NCI-H146 (cell line): ENCODE measurements around the gene C16orf74.
A peak's percentile ranks its signal among the peaks of the same experiment; 100 is the strongest.

Experiments
- DNase-seq: peaks from one replicate; lab custom pipeline; 2025; lab: John Stamatoyannopoulos, UW

C16orf74 gene

DNA sequence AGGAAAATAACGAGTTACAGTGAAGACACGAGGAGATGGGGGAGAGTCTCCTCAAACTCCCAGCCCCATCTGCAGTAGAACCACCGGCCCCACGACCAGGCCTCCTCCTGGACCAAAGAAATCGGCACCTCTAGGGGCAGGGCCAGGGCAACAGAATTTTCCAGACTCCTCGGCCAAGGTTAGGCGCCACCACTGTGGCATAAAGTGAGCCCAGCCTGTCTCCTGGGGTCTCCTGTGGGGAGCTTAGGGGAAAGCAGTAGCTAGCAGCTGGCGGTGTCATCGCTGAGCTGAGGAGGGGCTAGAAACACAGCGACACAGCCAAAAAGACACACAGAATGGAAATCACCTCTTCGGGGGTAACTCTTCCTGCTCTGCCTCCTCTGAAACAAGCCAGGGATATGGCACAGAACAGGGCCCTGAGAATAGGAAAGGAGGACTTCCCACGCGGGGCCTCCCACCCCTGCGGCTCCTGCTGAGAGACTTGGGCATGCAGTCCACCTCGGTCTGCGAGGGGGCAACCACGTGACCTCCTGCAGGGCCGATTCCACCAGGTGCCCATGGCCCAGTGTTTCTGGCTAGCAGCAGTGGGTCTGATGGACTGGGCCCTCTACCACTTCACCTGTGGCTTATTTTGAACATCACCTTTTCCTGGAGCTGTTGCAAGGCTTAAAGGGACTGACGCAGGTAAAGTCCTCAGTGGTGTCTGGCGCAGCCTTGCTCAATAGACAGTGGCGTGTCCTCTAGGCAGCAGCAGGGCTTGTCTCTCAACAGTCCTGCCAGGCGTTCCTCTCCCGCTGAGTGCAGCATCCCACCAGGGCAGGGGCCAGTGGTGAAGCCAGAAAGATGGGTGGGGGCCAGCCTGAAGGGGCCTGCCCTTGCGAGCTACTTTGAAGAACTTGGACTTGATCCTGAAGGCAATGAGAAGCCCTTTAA is 55.4 kb downstream of the C16orf74 start:
- DNase-seq: no peak

DNA sequence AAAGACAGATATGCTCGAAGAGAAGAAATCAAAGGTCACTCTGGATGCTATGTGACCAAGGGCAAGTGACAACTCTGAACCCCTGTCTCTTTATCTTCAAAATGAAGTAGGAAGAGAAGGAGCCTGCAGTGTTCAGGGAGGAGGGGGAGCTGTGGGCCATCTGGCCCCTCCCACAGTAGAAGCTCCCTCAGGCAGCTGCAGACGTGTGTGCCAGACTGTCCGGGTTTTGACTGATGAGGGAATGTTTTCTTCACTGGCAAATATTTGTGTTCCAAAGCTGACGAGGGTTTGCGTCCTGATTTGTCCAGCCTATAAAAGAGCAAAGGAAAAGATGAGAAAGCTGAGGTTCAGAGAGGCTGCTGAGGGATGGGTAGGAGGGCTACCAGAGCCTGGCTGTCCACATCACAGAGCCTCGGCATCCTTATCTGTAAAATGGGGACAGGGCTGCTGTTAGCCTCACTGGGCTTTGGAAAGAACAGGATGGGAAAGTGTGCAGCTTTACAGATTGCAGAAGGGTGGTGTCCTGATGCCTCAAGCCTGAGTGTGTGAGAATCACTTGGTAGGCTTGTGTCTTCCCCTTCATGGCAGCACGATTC is 60.3 kb downstream of the C16orf74 start:
- peak; percentile 58 for DNase-seq

DNA sequence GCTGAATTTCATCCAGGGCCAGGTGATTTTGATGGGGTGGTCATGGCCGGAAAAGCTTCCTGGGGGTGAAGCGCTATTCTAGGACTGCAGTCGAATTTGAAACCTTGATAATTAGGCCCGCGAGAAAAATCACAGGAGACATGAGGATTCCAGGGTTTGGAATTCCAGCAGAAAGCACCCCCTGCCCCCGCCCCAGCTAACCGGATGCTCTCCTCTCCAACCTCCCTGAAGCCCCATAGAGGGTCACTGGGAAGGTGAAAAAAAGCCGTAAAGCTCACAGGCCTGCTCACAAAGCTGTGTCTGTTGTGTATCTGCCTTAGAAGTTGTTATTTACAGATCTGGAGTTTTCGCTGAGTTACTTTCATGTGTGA is 61.0 kb downstream of the C16orf74 start:
- no peak for DNase-seq

DNA sequence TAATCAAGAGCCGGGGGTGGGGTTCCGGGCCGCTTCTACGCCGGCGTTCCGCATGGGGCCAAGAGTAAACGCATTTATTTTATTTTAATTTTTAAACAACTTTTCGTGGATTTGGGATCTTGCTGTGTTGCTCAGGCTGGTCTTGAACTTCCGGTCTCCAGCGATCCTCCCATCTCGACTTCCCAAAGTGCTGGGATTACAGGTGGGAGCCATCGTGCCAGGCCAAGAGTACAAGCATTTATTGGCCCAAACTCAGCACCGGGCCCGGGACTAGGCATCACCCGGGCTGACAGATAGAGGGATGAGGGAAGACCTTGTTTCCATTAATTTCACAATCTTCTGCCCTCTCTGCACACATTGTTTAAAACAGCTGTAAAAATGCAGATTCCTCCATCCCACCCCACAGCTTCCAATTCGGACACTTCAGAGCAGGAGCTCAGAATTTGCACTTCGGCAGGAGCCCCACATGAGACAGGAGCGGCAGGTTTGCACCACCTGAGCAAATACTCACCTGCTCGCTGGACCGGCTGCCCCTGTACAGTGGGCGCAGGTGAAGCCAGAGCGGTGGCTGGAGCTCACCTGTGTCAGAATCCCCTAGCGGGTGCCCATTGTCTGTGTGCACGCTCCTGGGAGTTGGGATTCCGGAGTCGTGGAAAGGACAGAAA is 61.5 kb downstream of the C16orf74 start:
- peak; percentile 89 for DNase-seq

DNA sequence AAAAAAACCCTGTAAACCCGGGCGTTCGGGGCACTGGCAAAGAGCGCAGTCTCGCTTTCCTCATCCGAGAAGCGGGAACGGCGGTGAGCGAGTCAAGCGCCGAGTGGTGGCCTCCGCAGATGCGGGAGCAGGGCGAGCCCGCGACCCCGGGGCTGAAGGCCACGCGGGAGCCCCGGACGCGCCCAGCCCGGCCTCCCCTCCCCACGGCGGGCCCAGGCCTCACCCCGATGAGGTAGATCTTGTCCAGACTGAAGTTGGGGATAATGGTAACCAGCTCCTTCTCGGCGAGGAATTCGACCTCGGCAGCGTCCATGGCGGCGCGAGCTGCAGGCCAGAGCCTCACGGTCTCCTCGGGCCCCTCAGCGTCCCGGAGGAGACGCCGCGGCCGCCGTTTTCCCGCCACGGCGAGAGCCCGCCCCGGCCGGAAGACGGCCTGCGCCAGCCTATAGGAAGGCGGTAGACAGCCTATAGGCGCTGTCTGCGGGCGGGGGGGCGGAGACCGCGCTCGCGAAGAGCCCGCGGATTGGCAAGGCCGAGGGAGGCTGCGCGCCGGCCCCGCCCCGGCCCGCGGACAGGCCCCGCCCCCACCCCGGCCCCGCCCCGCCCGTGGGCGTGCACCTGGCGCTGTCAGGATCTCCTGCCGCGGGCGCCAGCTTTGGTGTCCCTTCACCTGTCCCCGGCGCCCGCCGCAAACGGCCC is 62.2 kb downstream of the C16orf74 start, which contains the start of gene GINS2:
TSS of gene GINS2 (minus strand) at position 369 of the 699 bp plus-strand sequence. CDS start at position 313, 56 bp downstream.
- peak; percentile 91 for DNase-seq

DNA sequence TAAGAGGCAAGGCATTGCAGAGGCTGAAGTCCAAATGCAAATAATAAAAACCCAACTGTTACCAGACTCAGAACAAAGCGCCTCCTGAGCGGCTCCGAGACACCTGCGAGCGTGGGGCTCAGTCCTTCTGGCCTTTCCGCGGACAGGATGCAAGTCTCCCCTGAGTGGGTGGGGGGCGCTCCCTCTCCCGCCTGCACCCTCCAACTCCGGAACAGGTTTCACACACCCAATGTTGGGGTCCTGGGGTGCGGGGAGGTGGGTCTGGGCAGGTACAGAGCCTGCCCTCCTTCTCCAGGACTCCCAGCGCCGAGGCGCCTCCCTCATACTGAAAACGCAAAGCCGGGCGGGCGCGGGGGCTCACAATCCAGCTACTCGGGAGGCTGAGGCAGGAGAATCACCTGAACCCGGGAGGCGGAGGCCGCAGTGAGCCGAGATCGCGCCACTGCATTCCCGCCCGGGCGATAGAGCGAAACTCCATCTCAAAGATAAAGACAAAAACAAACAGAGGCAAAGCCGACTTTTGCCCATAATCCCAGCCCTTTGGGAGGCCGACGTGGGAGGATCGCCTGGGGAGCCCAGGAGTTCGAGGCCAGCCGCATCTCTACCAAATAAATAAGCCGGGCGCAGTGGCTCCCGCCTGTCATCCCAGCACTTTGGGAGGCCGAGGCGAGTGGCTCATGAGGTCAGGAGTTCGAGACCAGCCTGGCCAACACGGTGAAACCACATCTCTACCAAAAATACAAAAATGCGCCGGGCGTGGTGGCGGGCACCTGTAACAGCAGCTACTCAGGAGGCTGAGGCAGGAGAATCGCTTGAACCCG is 63.0 kb downstream of the C16orf74 start:
- no peak for DNase-seq

DNA sequence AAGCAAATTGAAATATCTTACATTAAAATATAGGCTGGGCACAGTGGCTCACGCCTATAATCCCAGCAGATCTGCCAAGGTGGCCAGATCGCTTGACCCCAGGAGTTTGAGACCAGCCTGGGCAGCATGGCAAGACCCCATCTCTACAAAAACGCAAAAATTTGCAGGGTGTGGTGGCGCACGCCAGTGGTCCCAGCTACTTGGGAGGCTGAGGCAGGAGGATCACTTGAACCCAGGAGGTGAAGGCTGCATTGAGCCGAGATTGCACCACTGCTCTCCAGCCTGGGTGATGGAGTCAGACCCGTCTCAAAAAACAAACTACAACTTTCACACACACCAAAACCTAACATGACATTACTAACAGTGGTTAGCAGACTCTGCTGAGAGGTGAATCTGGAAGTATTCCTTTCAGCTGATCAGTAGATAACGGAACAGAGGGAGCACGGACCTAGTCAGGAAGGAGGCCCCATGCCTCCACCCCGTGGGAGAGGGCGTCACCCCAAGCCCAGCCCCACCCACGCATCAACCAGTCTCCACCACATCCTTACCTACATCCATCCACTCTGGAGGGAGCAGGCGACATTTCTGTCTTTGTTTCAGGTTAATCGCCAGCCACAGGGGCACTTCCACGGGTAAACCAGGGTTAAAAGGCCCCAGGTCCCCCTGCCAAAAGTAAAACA is 63.8 kb downstream of the C16orf74 start:
- DNase-seq: no peak

DNA sequence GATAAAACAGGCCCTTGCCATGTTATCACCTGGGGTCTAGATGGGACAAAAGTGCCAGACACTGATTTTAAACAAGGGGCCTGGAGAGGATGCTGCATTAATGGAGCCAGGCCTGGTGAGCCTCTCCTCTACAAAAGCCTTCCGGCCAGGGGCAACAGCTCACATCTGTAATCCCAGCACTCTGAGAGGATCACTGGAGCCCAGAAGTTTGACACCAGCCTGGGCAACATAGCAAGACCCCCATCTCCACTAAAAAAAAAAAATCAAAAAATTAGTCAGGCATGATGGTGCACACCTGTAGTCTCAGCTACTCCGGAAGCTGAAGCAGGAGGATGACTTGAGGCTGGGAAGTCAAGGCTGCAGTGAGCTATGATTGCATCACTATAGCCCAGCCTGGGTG is 65.6 kb downstream of the C16orf74 start:
- DNase-seq: no peak

DNA sequence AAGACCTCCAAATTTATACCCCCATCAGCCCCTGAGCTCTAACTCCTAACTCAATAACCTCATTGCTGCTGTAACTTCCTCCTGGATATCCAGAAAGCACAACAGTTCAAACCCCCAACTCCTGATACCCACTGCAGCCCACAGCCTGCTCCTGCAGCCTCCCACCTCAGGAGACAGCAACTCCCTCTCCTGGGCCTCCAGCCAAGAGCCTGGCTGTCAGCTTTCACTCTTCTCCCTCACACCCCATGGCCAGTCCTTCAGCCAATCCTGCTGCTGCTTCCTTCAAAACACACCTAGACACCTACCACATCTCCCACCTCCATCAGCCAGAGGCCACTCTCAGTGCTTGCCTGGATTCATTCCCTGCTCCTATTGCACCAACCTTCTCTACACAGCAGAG is 67.5 kb downstream of the C16orf74 start:
- DNase-seq: no peak

DNA sequence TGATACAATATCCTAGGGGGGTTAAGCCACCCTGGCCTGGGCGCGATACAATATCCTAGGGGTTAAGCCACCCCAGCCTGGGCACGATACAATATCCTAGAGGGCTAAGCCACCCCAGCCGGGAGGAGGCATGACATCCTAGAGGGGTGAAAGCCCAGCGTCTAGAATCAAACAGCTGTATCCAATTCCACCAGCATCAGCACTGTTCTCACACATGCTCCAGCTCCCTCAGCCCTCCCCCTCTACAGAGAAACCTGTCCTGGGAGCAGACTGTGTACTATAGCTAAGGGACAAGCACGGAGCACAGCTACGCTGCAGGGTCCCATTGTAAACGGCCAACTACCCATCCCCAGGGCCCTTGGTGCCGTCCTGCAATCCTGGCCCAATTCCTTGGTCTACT is 68.4 kb downstream of the C16orf74 start:
- DNase-seq: no peak

DNA sequence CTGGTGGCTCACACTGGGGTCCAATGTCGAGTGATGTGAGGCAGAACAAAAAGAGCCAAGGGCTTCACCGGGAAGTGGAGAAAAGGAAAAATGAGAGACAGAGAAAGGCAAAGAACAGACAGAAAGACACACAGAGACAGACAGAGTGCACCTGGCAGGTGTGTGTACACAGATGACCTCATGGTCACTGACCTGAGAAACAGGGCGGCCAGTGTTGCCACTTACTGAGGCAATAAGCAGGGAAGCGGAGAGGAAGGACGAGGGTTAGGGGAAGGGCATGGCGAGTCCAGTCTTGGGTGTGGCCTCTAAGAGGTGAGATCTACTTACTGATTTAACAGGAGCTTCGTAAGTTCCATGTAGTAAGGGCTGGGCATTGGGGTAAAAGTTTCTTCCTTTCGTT is 69.6 kb downstream of the C16orf74 start:
- peak; percentile 83 for DNase-seq

DNA sequence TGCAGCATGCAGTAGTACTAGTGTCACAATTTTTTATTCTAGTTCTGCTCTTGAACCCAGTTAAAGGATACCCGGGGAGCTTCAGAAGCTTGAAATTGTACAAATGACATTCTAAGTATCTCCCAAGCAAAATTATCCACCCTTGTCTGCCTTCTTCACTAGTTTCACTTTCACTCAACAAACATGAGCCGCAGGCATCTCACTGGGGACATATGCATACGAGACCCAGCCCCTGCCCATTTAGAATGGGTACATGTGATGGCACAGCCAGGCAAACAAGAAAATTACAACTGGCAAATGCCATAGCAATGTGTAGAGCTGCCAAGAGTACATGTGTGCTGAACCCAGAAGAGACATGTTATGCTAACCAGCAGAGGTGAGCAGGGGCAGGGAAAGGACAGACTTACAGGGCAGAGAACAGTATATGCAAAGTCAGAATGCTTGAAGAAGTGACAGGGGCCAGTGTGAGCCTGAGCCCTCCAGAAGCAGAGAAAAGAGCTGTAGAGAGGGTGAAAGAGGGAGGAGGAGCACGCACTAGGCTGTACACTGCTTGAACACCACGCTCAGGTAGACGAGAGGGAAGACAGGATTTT is 70.4 kb downstream of the C16orf74 start:
- no peak for DNase-seq

DNA sequence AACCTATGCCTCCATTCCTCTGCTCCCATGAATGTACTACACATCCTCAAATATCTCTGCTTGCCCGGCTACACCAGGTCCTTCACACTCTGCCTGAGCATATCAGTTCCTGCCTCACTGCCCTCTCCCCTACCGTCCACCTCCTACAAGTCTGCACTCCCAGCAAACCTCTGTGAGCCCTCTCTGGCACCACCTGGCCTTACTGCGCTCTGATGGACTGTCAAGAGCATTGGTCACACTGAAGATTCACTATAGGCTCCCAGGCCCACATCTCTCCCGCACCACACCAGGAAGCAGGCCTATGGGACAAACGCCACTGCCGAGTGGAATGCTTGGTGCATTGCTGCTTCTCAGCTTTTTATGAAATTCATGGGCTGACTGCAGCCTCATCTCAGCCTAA is 71.0 kb downstream of the C16orf74 start:
- DNase-seq: no peak

DNA sequence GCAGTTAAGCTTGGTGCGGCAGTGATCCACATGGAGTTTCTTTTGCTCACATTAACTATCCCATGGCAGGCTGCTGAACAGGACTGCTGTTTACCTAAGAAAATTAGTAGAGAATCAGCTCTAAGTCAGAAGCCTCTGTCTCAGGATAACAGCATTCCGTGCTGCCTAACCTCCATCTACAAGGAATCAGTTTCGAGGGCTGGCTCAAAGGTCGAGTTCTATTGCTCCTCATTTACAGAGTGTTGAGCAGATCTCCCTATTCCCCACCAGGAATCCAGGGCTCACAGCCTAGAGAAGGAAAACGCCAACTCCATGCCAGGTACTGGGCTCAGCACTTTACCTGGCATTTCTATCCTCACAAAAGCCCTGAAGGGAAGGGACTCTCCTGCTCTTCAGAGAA is 72.1 kb downstream of the C16orf74 start:
- no peak for DNase-seq

DNA sequence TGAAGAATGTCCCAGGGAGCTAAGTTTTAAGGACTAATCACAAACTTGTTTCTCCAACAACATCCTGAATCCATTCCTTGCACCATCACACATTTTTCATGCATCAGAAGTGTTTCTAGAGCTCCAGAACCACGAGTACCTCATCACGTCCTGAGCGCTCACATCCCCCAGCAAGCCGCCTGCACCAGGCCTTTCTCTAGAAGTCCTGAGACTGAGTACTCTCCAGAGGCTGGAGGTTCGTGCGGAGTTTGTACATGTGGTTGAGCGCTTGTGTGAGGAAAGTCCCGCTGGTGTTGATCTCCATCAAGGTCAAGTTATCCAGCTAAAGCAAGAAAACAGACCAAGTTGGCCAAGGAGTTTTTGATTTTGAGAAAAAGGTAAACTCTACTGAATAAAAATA is 72.9 kb downstream of the C16orf74 start:
- no peak for DNase-seq

DNA sequence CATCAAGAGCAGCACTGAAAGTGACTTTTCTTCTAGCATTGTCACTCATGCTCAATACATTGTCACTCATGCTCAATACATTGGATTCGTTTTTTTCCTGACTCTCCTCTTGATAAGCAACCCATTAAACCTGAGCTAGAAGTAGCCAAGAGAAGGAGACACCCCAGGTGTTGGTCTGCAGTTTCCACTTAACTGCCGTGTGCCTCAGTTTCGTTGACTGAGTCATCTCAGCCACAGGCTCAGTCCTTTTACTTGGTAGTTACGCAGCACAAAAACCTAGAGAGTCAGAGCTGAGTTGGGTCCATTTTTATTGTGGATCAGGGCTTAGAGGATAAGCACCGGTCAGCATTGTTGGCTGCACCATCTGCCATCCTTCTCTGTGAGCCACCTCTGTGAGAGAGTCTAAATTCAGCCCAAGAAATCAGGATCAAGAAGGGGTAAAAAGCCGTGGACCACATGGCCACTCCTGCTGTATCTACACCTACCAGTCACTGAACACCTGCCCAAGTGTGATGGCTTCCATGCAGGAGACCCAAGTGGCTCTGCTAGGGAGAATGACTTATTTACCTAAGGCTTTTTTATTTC is 73.4 kb downstream of the C16orf74 start:
- DNase-seq: no peak

DNA sequence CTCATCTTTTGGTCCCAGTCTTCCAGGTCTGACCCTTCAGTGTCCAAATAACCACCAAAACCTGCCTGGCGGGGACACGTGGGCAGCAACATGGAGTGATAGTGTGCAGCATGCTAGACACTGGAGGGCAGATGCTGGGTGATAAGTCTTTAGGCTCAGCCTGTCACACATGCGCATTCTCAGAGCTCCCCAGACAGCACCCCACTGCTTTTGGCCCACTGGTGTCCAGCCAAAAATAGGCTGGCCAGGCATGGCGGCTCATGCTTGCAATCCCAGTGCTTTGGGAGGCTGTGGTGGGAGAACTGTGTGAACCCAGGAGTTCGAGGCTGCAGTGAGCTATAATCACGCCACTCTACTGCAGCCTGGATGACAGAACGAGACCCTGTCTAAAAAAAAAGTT is 74.4 kb downstream of the C16orf74 start:
- no peak for DNase-seq

DNA sequence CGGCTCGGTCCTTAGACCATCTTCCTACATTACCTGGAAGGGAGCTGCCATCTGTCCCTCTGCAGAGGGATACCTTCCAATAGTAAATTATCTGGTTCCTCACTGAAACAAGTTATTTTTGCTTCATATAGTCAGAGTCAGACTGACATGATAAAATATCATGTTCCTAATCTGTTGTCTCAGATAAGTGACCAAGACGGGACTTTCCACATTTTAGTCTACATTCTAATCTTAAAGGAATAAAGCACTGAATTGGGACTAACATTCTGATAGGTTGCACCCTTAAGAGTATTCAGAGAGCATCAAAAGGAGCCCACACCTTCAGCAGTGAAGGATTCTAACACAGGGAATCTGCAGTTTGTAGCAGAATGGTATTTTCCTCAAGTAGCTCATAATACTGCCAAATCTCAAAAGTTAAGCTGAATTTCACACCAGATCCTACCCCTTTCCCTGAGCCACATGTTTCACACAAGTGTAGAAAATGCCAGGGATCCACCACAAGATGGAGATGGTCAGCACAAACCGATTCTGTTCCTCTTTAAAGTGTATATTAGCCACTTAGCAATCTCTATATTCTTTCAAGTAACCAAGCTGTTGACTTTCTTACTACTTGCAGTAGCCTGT is 75.5 kb downstream of the C16orf74 start:
- no peak for DNase-seq

DNA sequence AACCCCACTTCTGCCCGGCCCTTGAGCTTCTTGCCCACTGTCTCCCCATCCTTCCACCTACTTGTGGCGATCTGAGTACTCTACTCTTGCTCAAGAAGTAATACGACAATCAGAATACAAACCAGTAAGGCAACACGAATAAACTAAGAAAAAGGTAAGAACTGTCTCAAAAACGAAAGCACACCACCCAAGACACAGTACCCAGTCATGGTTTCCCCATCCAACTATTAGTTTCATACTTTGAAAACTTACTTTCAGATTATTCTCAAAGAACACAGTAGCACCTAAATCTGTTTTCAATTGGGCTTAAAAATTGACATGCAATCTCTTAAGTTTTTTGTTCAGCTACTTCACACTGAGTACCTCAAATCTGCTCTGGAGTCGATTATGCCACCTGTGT is 76.1 kb downstream of the C16orf74 start:
- no peak for DNase-seq

DNA sequence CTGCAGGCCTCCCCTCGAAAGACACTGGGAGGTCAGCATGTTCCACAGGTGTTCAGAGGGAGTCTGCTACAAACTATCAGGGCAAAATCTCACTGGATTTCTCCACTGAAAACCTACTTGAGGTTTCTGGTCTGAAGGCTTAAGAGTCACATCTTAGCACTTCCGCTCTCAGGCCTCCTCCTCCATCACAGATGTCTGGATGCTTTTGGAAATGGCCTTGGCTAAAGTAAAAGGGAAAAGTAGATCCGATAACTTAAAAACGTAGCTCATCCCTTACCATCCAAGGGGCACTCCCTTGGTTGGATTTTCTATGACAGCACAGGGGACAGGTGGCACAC is 76.5 kb downstream of the C16orf74 start:
- no peak for DNase-seq
